GM18502 (cell line): Measurements from ENCODE around the gene PTGES2.
"Not testable (repeated sequence)": the region's sequence is repeated elsewhere in the genome, so short reads cannot be mapped to it uniquely, and the experiment has no call there.

Experiments
- ATAC-seq: cut with Tn5 transposase; IDR thresholded peaks from one replicate; pipeline ENCODE4 v1.9.1; 2021; ENCODE audit warnings: mild to moderate bottlenecking; ENCODE audit not compliant: unreplicated experiment, poor library complexity

Gene PTGES2

GRCh38 chr9:128092199-128092977 lies 35.1 kb downstream of the PTGES2 start:
- ATAC-seq = no peak

DNA sequence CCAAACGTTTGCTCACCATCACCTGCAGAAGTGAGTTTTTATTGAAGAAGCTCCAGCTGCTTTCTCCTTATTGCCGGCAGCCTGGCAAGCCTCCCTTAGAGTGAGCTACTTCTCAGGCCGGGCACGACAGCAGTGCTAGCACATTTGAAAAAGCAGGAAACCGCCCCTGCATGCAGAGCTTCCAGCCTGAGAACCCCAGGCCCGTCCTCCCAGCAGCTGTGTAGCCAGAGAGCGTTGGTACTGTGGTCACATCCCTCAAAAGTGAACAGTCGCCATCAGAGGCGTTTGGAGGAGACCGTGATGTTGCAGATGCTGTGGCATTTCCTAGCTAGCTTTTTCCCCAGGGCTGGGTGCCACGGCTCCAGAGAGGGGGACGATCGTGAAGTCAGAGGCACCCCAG lies 36.0 kb downstream of the PTGES2 start:
- ATAC-seq = no peak

DNA sequence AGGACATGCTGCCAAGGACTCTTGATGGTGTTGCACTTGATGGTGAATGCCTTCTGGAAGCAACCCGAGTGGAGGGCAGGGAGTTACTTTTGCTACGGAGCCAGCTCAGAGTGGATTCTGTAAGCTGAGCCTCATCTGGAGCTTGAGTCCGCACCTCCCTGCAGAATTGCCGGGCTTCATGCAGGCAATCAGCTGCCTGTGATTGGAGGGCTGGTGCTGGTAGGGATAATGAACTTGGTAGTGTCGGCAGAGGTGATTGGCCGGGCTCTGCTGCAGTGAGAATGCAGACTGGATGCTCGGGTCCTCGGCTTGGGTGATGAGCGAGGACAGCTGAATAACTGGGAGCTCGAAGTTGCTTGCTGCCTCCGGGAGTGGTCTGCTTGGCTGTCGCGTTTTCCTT lies 36.4 kb downstream of the PTGES2 start:
- no peak for ATAC-seq

DNA sequence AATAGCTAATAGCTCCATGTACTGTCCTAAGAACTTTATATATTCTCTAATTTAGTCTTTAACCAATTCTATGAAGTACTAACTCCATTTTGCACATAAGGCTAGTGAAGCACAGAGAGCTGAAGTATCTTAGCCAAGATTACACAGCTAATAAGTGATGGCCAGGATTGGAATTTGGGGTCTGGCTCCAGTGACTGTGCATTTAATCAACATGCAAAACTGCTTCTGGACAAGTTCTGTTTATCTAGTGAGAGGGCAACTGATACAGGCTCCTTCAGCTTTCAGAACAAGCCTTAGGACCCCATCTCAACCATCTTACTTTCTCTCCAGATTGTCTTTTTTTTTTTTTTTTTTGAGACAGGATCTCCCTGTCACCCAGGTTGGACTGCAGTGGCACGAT lies 38.2 kb downstream of the PTGES2 start:
- ATAC-seq = no peak

DNA sequence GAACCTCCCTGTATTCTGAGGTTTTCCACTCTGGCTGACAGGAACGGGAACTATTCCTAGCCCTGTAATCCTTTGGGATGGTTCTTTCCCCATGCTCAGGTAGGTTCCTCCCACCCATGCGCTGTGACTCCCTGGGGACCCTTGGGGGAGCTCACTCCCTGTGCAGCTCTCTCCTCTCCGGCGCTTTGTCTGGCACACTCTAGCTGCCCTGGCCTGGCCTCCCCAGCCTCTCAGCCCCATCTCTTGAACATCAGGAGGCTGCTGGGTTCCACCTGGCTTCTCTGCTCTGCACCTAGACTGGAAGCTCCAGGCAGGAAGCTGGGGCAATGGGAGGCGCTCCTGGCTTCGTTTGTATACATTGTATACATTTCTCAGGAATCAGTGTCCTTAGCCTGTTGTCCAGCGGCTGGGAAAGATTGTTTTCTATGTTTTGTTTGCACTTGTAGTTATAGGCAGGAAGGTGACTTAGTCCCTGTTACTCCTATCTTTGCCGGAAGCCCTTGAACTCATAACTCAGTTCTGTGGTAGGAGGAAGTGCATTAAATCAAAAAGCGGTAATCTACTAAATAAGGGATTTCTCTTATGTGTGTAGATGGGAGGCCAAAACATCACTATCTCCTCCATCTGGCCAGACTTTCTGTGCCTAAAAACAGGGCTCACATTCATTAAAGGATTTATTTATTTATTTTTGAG lies 39.1 kb downstream of the PTGES2 start:
- no peak for ATAC-seq

DNA sequence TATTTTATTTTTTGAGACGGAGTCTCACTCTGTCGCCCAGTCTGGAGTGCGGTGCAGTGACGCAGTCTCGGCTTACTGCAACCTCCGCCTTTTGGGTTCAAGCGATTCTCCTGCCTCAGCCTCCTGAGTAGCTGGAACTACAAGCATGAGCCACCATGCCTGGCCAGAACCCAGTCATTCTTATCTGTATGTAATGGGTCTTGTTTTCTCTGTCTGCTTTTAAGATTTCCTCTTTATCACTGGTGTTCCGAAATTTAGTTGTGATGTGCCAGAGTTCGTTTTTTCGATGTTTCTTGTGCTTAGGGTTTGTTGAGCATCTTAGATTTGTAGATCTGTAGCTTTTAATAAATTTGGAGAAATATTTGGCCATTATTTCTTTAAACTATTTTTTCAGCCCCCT lies 40.3 kb downstream of the PTGES2 start:
- no peak for ATAC-seq

DNA sequence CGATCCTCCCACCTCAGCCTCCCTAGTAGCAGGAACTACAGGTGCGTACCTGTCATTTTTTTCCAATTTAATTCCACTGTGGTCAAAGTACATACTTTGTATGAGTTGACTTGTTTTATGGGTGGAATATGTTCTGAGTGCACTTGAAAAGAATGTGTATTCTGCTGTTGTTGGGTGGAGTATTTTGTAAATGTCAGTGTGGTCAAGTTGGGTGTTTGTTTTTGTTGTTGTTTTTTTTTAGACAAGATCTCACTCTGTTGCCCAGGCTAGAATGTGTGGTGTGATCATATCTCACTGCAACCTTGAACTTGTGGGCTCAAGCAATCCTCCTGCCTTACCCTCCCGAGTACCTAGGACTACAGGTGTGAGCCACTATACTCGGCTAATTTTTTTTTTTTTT lies 41.6 kb downstream of the PTGES2 start:
- no peak for ATAC-seq

DNA sequence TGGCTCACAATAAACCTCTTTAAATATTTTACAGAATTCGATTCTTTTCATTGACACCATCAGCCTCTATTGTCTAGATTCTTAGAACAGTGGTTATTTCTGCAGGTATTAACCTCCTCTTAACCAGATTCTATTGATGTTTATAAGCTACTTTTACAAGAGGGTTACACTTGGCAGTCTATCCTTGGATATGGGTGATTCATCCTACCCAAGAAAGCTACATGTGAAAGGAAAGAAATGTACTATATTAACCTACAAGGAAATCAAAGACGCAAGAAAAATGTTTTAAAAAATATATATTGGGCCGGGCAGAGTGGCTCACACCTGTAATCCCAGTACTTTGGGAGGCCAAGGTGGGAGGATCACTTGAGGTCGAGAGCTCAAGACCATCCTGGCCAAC lies 42.8 kb downstream of the PTGES2 start:
- ATAC-seq = no peak

DNA sequence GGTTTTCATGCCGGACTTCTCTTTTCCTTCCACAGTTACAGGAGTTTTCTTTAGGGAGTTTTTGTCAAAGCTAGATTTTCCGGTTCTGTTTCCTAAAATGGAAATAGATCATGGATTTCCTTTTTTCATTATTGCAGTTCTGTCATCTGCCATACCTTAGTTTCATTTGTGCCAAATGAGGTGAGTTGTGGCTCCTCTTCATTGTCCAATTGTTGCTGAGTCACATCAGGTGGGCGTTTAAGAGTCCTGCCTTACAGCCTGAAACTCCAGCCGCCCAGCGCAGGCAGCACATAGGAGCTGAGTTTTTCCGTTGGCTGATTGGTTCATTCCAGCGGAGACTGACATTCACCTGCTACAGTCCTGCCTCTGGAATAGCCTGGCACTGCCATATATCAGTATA lies 45.4 kb downstream of the PTGES2 start:
- no peak for ATAC-seq

GRCh38 chr9:128081056-128081455 lies 46.5 kb downstream of the PTGES2 start:
- ATAC-seq = no peak

DNA sequence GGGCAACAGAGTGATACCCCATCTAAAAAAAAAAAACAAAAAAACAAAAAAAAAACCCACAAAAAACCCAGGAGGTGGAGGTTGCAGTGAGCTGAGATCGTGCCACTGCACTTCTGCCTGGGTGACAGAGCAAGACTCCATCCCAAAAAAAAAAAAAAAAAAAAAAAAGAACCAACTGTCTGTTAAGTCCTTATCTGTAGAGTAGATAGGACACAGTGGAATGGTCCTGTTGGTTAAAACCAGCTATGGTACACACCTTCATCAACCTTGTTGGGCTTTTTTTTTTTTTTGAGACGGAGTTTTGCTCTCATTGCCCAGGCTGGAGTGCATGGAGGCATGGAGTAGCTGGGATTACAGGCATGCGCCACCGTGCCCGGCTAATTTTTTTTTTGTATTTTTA lies 47.3 kb downstream of the PTGES2 start:
- ATAC-seq = no peak

DNA sequence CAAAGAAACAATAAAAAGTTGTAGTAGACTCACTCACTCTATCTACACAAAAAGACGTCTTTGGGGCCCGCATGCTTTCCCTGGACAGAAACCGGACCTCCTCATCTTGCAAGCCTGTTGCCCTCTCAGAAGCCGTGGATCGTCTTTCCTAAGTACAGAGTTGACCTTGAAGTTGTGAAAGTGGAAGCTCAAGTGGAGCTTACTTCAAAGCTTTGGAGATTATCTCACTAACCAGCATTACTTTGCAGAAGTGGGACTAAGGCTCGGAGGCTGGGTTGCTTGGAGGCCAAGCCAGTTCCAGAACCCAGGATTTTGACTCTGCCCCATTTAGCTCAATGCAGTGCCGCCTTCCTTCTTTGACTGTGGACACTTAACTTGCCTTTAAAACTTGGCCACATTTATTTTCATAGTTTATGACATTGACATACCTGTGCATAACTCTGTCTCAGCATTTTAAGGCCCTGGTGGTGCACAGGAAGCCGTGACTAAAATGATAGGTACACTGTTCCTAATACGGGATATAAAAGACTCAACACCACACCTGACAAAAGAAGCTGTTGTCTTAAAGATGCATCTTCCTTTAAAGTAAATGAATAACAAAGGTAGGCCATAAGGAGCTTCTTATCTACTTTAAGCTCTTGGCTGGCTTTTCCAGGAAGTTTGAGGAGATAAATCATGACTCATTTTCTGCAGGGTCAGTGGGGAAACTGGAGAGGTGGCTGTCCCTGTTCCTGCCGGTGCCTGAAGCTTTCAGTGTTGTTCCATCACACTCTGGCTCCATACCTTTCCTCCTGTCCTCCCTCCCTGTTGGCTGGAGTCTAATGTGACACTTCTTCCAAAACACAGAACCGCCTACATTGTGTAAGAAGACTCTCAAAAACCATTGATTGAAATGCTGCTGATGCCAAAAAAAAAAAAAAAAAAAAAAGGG lies 48.8 kb downstream of the PTGES2 start:
- ATAC-seq = no peak

DNA sequence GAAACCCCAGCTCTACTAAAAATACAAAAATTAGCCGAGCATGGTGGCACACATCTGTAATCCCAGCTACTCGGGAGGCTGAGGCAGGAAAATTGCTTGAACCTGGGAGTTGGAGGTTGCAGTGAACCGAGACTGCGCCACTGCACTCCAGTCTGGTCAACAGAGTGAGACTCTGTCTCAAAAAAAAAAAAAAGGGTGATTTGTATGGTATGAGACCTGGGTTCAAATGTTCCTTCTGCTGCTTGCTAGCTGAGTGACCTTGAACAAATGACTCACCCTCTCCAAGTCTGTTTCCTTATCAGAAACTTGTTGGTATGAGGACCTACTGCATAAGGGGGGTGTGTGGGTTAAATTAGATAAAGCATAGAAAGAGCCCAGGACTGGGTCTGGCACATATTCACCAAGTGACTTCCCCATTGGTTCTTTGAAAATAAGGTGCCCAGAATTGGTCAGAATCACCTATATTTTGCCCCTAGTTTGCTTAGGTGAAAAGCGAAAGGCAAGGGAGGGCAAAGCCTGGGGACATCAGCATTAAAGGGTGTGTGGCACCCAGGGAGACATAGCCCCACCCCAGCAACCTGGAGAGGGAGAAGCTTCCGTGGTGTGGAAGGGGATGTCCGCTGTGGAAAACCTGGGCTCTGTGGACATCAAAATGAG lies 49.6 kb downstream of the PTGES2 start:
- ATAC-seq = no peak

DNA sequence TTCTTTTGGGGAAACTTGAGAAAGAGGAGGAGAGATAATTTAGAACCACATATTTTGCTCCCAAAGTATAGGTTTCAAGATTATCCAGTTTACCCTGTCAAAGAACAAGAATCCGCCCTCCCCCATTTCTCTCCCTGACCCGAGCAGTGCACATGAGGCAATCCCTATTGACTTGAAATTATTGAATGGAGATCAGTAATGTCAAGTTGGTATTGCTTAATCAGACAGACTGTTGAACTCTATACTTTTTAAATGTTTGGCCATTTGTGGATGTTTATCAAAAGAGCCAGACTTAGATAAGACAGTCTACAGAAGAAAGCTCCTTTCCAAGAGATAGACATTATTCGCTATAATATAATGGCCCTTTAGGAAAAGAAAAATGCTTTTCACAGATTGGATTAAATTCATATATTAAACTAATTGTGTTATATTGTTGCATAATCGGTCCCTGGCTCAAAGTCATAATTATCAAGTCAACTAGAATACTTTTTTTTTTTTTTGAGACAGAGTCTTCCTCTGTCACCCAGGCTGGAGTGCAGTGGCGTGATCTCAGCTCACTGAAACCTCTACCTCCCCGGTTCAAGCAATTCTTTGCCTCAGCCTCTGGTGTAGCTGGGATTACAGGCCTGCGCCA lies 54.2 kb downstream of the PTGES2 start:
- no peak for ATAC-seq

DNA sequence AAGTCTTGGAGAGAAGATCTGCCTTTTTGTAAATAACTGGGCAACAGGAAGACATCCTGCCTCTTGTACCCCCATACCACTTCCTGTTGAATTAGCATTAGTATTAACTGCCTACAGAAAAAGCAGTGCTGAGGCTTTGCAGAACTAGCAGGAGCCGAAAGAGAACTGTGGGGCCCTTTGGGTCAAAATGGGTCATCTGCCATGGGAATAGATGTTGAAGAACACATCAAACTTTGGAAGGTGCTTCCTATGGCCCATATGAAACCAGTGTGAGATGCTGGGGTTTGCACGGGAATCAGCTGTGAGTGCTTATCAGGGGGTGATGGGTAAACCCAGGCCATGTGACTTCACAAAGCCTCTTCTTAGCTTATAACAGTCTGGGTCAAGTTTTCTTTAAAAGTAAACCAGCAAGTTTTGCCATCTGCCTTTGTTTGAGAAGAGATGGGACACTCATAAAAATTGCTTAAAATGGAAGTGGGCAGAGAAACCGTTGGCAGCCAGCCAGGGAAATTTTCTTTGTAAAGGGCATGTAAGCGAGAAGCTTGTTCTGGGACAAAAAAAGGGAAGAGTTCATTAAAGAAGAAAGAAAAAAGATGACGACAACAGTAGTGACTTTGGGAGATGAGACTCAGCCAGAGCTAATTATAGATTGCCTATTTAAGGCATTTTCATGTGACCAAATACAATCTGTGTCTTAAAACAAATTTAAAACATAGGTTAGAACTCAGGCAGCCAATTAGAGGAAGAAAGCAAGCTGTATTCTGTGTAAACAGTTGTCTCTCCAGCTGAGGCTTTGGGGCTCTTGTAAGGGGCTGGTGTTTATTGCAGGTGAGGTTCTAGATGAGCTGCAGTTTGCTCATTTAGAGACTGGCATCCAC lies 55.1 kb downstream of the PTGES2 start:
- no peak for ATAC-seq

- not testable (repeated sequence) for ATAC-seq
Observed at GRCh38 chr9:128071475-128071874, 56.1 kb downstream of the PTGES2 start.

DNA sequence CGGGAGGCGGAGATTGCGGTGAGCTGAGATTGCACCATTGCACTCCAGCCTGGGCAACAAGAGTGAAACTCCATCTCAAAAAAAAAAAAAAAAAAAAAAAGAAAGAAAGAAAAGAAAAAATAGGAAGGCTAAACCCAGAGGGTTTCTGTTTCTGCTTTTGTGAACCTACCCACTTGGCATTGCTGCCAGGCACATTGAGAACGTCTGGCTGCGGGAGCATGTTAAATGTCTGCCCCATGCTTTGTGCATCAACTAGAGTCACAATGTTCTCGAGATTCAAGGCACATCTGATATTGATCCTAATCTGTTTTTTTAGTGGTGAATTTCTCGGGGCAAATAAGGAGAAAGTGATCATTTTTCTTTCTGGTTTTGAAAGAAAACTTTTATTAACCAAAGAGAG lies 56.7 kb downstream of the PTGES2 start:
- ATAC-seq = no peak
